ENCODE data around the gene VSIG10L.

The VSIG10L gene

GRCh38 chr19:51319649-51320279, 22.2 kb downstream of the VSIG10L start:
- H3K27me3 Mint-ChIP-seq, result peaks cover 21% of the 10 kb centered on the region
- H3K4me3 Mint-ChIP-seq, result no peak overlapping the region
- H3K9me3 Mint-ChIP-seq (ENCODE audit: low read depth), result peaks cover 7% of the 10 kb centered on the region
- no peaks in the 10 kb centered on the region for H3K4me1 Mint-ChIP-seq (ENCODE audit: low read depth)
- no peaks in the 10 kb centered on the region for H3K36me3 Mint-ChIP-seq
- no peak overlapping the region for H3K27ac Mint-ChIP-seq

- H3K4me3 Mint-ChIP-seq, result no peak overlapping the region
- H3K4me1 Mint-ChIP-seq (ENCODE audit: low read depth), result no peaks in the 10 kb centered on the region
- peaks cover 17% of the 10 kb centered on the region for H3K27me3 Mint-ChIP-seq
- peaks cover 8% of the 10 kb centered on the region for H3K9me3 Mint-ChIP-seq (ENCODE audit: low read depth)
- no peak overlapping the region for H3K27ac Mint-ChIP-seq
- H3K36me3 Mint-ChIP-seq, result no peaks in the 10 kb centered on the region
Observed at GRCh38 chr19:51318687-51319648, 23.0 kb downstream of the VSIG10L start.

GRCh38 chr19:51317968-51318367, 24.0 kb downstream of the VSIG10L start:
- peaks cover 18% of the 10 kb centered on the region for H3K27me3 Mint-ChIP-seq
- H3K27ac Mint-ChIP-seq, result no peak overlapping the region
- peaks cover 4% of the 10 kb centered on the region for H3K4me1 Mint-ChIP-seq (ENCODE audit: low read depth)
- H3K4me3 Mint-ChIP-seq, result no peak overlapping the region
- no peaks in the 10 kb centered on the region for H3K36me3 Mint-ChIP-seq
- H3K9me3 Mint-ChIP-seq (ENCODE audit: low read depth), result peaks cover 8% of the 10 kb centered on the region

- H3K4me3 Mint-ChIP-seq, result no peak overlapping the region
- no peaks in the 10 kb centered on the region for H3K36me3 Mint-ChIP-seq
- peaks cover 6% of the 10 kb centered on the region for H3K4me1 Mint-ChIP-seq (ENCODE audit: low read depth)
- H3K27me3 Mint-ChIP-seq, result peaks cover 16% of the 10 kb centered on the region
- no peak overlapping the region for H3K27ac Mint-ChIP-seq
- peaks cover 8% of the 10 kb centered on the region for H3K9me3 Mint-ChIP-seq (ENCODE audit: low read depth)
Observed at GRCh38 chr19:51317376-51317775, 24.6 kb downstream of the VSIG10L start.

- Mint-ChIP-seq H3K4me3 (no peak overlapping the region), H3K4me1 (ENCODE audit: low read depth) (peaks cover 8% of the 10 kb centered on the region), H3K9me3 (ENCODE audit: low read depth) (peaks cover 8% of the 10 kb centered on the region), H3K27me3 (peaks cover 19% of the 10 kb centered on the region), H3K27ac (no peak overlapping the region), H3K36me3 (no peaks in the 10 kb centered on the region)
Observed at GRCh38 chr19:51316688-51317087, 25.3 kb downstream of the VSIG10L start.

GRCh38 chr19:51311351-51312257, 30.3 kb downstream of the VSIG10L start, which contains the start of gene IGLON5:
TSS of gene IGLON5 (plus strand) at chr19:51311644. CDS start at chr19:51311848, 204 bp downstream.
- Mint-ChIP-seq H3K27me3 (peaks cover 43% of the 10 kb centered on the region), H3K9me3 (ENCODE audit: low read depth) (peaks cover 17% of the 10 kb centered on the region), H3K36me3 (peaks cover 4% of the 10 kb centered on the region), H3K4me3 (no peak within 1 kb of the TSS), H3K27ac (no peak within 1 kb of the TSS), H3K4me1 (ENCODE audit: low read depth) (peaks cover 12% of the 10 kb centered on the region)

GRCh38 chr19:51305479-51305878, 36.5 kb downstream of the VSIG10L start:
- H3K36me3 Mint-ChIP-seq, result peaks cover 7% of the 10 kb centered on the region
- peaks cover 37% of the 10 kb centered on the region for H3K27me3 Mint-ChIP-seq
- no peak overlapping the region for H3K4me3 Mint-ChIP-seq
- H3K4me1 Mint-ChIP-seq (ENCODE audit: low read depth), result peaks cover 4% of the 10 kb centered on the region
- H3K9me3 Mint-ChIP-seq (ENCODE audit: low read depth), result peaks cover 24% of the 10 kb centered on the region
- no peak overlapping the region for H3K27ac Mint-ChIP-seq

- Mint-ChIP-seq H3K4me3 (no peak overlapping the region), H3K27ac (no peak overlapping the region), H3K27me3 (peaks cover 11% of the 10 kb centered on the region), H3K36me3 (peaks cover 3% of the 10 kb centered on the region), H3K9me3 (ENCODE audit: low read depth) (peaks cover 13% of the 10 kb centered on the region), H3K4me1 (ENCODE audit: low read depth) (no peaks in the 10 kb centered on the region)
Observed at GRCh38 chr19:51301266-51301665, 40.7 kb downstream of the VSIG10L start.

- Mint-ChIP-seq H3K27ac (no peak overlapping the region), H3K4me3 (no peak overlapping the region), H3K9me3 (ENCODE audit: low read depth) (no peaks in the 10 kb centered on the region), H3K4me1 (ENCODE audit: low read depth) (no peaks in the 10 kb centered on the region), H3K36me3 (no peaks in the 10 kb centered on the region), H3K27me3 (peaks cover 6% of the 10 kb centered on the region)
Observed at GRCh38 chr19:51297406-51297805, 44.5 kb downstream of the VSIG10L start.

- H3K4me3 Mint-ChIP-seq, result no peak overlapping the region
- H3K27ac Mint-ChIP-seq, result no peak overlapping the region
- H3K36me3 Mint-ChIP-seq, result no peaks in the 10 kb centered on the region
- H3K27me3 Mint-ChIP-seq, result peaks cover 4% of the 10 kb centered on the region
- no peaks in the 10 kb centered on the region for H3K9me3 Mint-ChIP-seq (ENCODE audit: low read depth)
- no peaks in the 10 kb centered on the region for H3K4me1 Mint-ChIP-seq (ENCODE audit: low read depth)
Observed at GRCh38 chr19:51296336-51297093, 45.4 kb downstream of the VSIG10L start.

- Mint-ChIP-seq H3K4me1 (ENCODE audit: low read depth) (no peaks in the 10 kb centered on the region), H3K4me3 (no peak overlapping the region), H3K9me3 (ENCODE audit: low read depth) (no peaks in the 10 kb centered on the region), H3K36me3 (no peaks in the 10 kb centered on the region), H3K27me3 (peaks cover 3% of the 10 kb centered on the region), H3K27ac (no peak overlapping the region)
Observed at GRCh38 chr19:51295382-51296126, 46.4 kb downstream of the VSIG10L start.

GRCh38 chr19:51294977-51295375, 47.0 kb downstream of the VSIG10L start:
- peaks cover 1% of the 10 kb centered on the region for H3K27me3 Mint-ChIP-seq
- H3K27ac Mint-ChIP-seq, result no peak overlapping the region
- H3K4me1 Mint-ChIP-seq (ENCODE audit: low read depth), result no peaks in the 10 kb centered on the region
- no peaks in the 10 kb centered on the region for H3K36me3 Mint-ChIP-seq
- no peak overlapping the region for H3K4me3 Mint-ChIP-seq
- H3K9me3 Mint-ChIP-seq (ENCODE audit: low read depth), result no peaks in the 10 kb centered on the region

GRCh38 chr19:51294211-51294976, 47.5 kb downstream of the VSIG10L start:
- Mint-ChIP-seq H3K27me3 (peaks cover 1% of the 10 kb centered on the region), H3K9me3 (ENCODE audit: low read depth) (no peaks in the 10 kb centered on the region), H3K4me1 (ENCODE audit: low read depth) (no peaks in the 10 kb centered on the region), H3K27ac (no peak overlapping the region), H3K4me3 (no peak overlapping the region), H3K36me3 (no peaks in the 10 kb centered on the region)
